Activated CD4-positive, alpha-beta T cell treated with anti-CD3 and anti-CD28 coated beads for 36 hours (primary cell): ENCODE measurements around the gene CHST11. TPM values are rescaled to one million over a fixed set of nuclear protein-coding genes. Genes with fewer than 3 reads are reported as not detected.

Experiments used
- ATAC-seq: fragments of 200-7000 bp; cut with Tn5 transposase; one replicate; pipeline ENCODE4 v1.10.0; 2021; ENCODE audit warnings: mild to moderate bottlenecking, moderate library complexity
- CTCF ChIA-PET: fragments of 350-600 bp; sonication (Branson Sonifier 250); formaldehyde crosslinking; loops from one replicate; lab custom pipeline; 2021; ENCODE audit warnings: antibody characterized with exemption; lab: Charles Lee
- POLR2A ChIA-PET: fragments of 350-600 bp; sonication (Branson Sonifier 250); formaldehyde crosslinking; loops from one replicate; lab custom pipeline; 2021; ENCODE audit warnings: antibody characterized with exemption, inconsistent platforms; lab: Charles Lee
- DNase-seq: peaks from one replicate; pipeline ENCODE4 v3.0.0-alpha.2; 2020
- H3K27ac Mint-ChIP-seq: one replicate; pipeline ENCODE4 v1.8.0; 2021; ENCODE audit warnings: mixed read lengths
- H3K27me3 Mint-ChIP-seq: one replicate; pipeline ENCODE4 v1.8.0; 2021; ENCODE audit warnings: mixed read lengths
- H3K36me3 Mint-ChIP-seq: one replicate; pipeline ENCODE4 v1.8.0; 2021; ENCODE audit warnings: low read depth, mixed read lengths
- H3K4me1 Mint-ChIP-seq: one replicate; pipeline ENCODE4 v1.8.0; 2021; ENCODE audit warnings: mixed read lengths
- H3K4me3 Mint-ChIP-seq: one replicate; pipeline ENCODE4 v1.8.0; 2021; ENCODE audit warnings: mild to moderate bottlenecking, moderate library complexity, mixed read lengths
- H3K9me3 Mint-ChIP-seq: one replicate; pipeline ENCODE4 v1.8.0; 2021; ENCODE audit warnings: low read depth, mixed read lengths
- intact Hi-C, 2 experiments: fragments of 100-400 bp; cut with DNase I in 1 of 2; cut with micrococcal nuclease in 1 of 2; formaldehyde crosslinking; loops; one replicate each; pipeline versions ENCODE4 v1.14.2 to v1.15.1; 2022 to 2024; cut with DNase I, micrococcal nuclease
- total RNA-seq, 2 experiments: library from RNA; stranded (reverse); gene quantifications; one replicate each; pipeline ENCODE4 v1.2.3, GENCODE V29; 2021

The CHST11 gene
- total RNA-seq = 10 to 100 TPM; 33.3 to 33.6 TPM

DNA sequence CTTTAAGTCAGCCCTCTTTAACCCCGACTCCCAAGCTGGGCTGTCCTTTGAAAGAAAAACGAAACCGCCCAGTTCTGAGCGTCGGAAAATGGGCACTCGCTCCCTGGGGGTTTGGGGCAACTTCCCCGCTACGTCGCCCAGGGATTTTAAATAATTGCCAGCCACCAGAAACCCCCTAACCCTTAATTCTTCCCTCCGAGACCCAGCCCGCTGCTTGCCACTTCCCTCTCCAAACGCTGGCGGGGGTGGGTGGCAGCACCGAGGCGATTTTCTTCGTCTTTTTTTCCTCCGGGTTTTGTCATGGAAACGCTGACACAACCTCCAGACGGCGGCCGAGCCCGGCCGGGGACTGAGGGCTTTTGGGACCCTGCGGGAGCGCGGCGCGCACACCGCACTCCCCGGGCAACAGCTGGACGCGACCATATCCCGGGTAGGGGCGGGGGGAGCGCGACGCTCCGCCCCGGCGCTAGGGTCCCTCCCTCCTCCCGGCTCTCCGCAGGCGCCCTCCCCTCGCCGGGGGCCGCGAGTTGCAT lies at the start of gene CHST11:
Gene CHST11 (plus strand): TSS at position 532 of the 533 bp plus-strand sequence.
- Mint-ChIP-seq H3K4me3 (peak within 1 kb of the TSS; percentile 91), H3K4me1 (peaks cover 35% of the 10 kb centered on the region), H3K36me3 (no peaks in the 10 kb centered on the region), H3K27ac (peak within 1 kb of the TSS; percentile 97), H3K27me3 (no peaks in the 10 kb centered on the region), H3K9me3 (no peaks in the 10 kb centered on the region)
- intact Hi-C loops = loop anchor here (1.0 to 5.0 kb wide), 13 partner anchors 42 to 650 kb away; partner anchors contain the start of genes SLC41A2 (in 2 of the 2), NT5DC3 (in 1 of the 2) and WASHC4 (in 1 of the 2)
- ChIA-PET POLR2A (no interaction called here), CTCF (interaction anchor here (0.6 to 1.4 kb wide), 10 partner anchors 10 to 289 kb away, joined by 3 to 5 read pairs (median 3); no protein-coding TSS in a partner anchor)
- ATAC-seq (peak; percentile 76), DNase-seq (peak; percentile 88)

DNA sequence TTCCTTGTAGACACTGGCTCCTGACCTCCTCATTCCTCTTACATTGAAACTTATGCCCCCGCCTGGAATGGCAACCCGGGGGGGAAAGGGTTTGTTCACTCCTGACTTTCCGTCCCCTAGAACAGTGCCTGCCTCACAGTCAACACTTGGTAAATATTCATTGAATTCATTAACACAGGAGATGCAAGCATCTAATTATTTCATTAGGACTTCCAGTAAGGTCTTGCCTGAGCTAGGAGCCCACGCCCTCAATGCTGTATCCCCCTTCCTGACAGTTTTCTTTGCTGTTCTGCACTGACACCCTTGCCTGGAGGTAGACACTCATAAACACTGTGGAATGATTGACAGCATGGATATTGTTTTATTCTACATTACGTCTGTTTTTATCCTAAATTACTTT lies 49.3 kb upstream of the CHST11 start:
- no peak overlapping the region for H3K4me3 Mint-ChIP-seq
- no peaks in the 10 kb centered on the region for H3K9me3 Mint-ChIP-seq
- ATAC-seq = no peak
- H3K4me1 Mint-ChIP-seq = peaks cover 8% of the 10 kb centered on the region
- no peaks in the 10 kb centered on the region for H3K27me3 Mint-ChIP-seq
- H3K27ac Mint-ChIP-seq = no peak overlapping the region
- ChIA-PET POLR2A (interaction anchor here (0.6 kb wide), 1 partner anchor 91 kb away, joined by 3 read pairs; no protein-coding TSS in a partner anchor), CTCF (interaction anchor here (1.1 kb wide), 1 partner anchor 87 kb away, joined by 3 read pairs; no protein-coding TSS in a partner anchor)
- H3K36me3 Mint-ChIP-seq = no peaks in the 10 kb centered on the region
- DNase-seq = no peak
- intact Hi-C loops = no loop called here

GRCh38 chr12:104407922-104408321 lies 48.8 kb upstream of the CHST11 start:
- H3K36me3 Mint-ChIP-seq = no peaks in the 10 kb centered on the region
- POLR2A ChIA-PET = interaction anchor here (0.6 kb wide), 1 partner anchor 90 kb away, joined by 3 read pairs; no protein-coding TSS in a partner anchor
- no peaks in the 10 kb centered on the region for H3K9me3 Mint-ChIP-seq
- ATAC-seq (no peak), DNase-seq (no peak)
- H3K4me3 Mint-ChIP-seq = no peak overlapping the region
- peaks cover 12% of the 10 kb centered on the region for H3K4me1 Mint-ChIP-seq
- intact Hi-C loops = no loop called here
- CTCF ChIA-PET = no interaction called here
- no peaks in the 10 kb centered on the region for H3K27me3 Mint-ChIP-seq
- no peak overlapping the region for H3K27ac Mint-ChIP-seq

- Mint-ChIP-seq H3K27ac (no peak overlapping the region), H3K36me3 (no peaks in the 10 kb centered on the region), H3K4me1 (peaks cover 12% of the 10 kb centered on the region), H3K4me3 (no peak overlapping the region), H3K27me3 (no peaks in the 10 kb centered on the region), H3K9me3 (no peaks in the 10 kb centered on the region)
- POLR2A ChIA-PET = no interaction called here
- DNase-seq (no peak), ATAC-seq (no peak)
- CTCF ChIA-PET = interaction anchor here (0.6 to 1.1 kb wide), 2 partner anchors 34 to 154 kb away, joined by 3 read pairs; no protein-coding TSS in a partner anchor
- intact Hi-C loops = no loop called here
These were observed 46.4 kb upstream of the CHST11 start for GRCh38 chr12:104410326-104410725.

DNA sequence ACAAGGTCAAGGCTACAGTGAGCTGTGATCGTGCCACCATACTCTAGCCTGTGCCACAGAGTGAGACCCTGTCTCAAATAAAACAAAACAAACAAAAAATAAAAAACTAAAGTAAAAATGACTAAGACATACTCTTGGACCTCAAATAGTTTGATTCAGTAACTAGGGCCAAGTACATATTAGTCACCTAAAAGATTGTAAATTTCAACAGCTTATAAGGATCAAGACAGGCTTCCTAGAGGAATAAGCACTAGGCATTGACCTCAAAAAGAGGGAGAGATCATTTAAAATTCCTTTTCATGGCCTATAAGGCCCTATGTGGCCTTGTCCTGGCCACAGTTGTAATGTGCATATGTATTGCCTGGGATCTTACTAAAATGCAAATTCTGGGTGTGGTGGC lies 46.0 kb upstream of the CHST11 start:
- Mint-ChIP-seq H3K9me3 (no peaks in the 10 kb centered on the region), H3K4me1 (peaks cover 12% of the 10 kb centered on the region), H3K4me3 (no peak overlapping the region), H3K27ac (no peak overlapping the region), H3K27me3 (no peaks in the 10 kb centered on the region), H3K36me3 (no peaks in the 10 kb centered on the region)
- no peak for ATAC-seq
- CTCF ChIA-PET = interaction anchor here (1.1 kb wide), 2 partner anchors 10 to 33 kb away, joined by 3 read pairs; no protein-coding TSS in a partner anchor
- POLR2A ChIA-PET = no interaction called here
- intact Hi-C loops = no loop called here
- DNase-seq = no peak

DNA sequence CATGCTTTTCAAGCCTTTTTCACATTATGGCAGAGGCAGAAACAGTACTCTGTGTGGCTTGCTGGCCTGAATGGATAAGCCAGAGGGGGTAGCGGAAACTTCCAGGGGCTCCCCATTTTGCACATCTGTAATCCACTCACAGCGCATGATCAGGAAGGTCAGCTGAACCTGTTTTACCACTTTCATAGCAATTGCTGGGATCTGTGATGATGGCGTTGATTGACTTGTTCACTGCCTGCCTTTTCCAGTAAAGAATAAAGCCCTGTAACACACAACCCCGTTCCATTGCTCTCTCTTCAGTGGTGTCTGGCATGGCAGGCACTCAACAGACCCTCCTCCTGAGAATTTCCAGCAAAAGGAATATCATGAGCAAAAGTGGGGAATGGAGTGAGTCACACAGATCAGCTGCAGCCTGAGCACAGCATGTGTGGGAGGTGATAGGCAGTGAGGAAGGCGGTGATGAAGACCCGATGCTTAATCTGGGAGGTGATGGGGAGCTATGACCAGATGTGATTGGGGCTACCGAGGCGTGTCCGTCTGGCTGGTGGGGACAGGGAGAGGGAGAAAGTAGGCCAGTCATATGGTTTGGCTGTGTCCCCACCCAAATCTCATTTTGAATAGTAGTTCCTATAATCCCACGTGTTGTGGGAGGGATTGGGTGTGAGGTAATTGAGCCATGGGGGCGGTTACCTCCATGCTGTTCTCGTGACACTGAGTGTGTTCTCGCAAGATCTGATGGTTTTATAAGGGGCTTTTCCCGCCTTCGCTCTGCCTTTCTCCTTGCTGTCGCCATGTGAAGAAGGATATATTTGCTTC lies 44.7 kb upstream of the CHST11 start:
- ATAC-seq = no peak
- Mint-ChIP-seq H3K27me3 (no peaks in the 10 kb centered on the region), H3K9me3 (no peaks in the 10 kb centered on the region), H3K4me3 (no peak overlapping the region), H3K36me3 (no peaks in the 10 kb centered on the region), H3K4me1 (peaks cover 12% of the 10 kb centered on the region), H3K27ac (no peak overlapping the region)
- DNase-seq = no peak
- POLR2A ChIA-PET = no interaction called here
- CTCF ChIA-PET = interaction anchor here (1.1 kb wide), 2 partner anchors 9 to 40 kb away, joined by 3 read pairs; no protein-coding TSS in a partner anchor
- intact Hi-C loops = no loop called here

- DNase-seq (no peak), ATAC-seq (no peak)
- Mint-ChIP-seq H3K27me3 (no peaks in the 10 kb centered on the region), H3K4me3 (no peak overlapping the region), H3K36me3 (no peaks in the 10 kb centered on the region), H3K27ac (no peak overlapping the region), H3K4me1 (peaks cover 12% of the 10 kb centered on the region), H3K9me3 (no peaks in the 10 kb centered on the region)
- POLR2A ChIA-PET = no interaction called here
- intact Hi-C loops = no loop called here
- CTCF ChIA-PET = interaction anchor here (0.8 to 1.1 kb wide), 2 partner anchors 25 to 40 kb away, joined by 3 read pairs; no protein-coding TSS in a partner anchor
These were observed 44.1 kb upstream of the CHST11 start for GRCh38 chr12:104412681-104413080.

- peaks cover 12% of the 10 kb centered on the region for H3K4me1 Mint-ChIP-seq
- no peak overlapping the region for H3K4me3 Mint-ChIP-seq
- intact Hi-C loops = no loop called here
- ChIA-PET POLR2A (no interaction called here), CTCF (interaction anchor here (0.8 to 1.1 kb wide), 2 partner anchors 25 to 39 kb away, joined by 3 read pairs; no protein-coding TSS in a partner anchor)
- no peaks in the 10 kb centered on the region for H3K36me3 Mint-ChIP-seq
- ATAC-seq (no peak), DNase-seq (no peak)
- no peaks in the 10 kb centered on the region for H3K9me3 Mint-ChIP-seq
- H3K27me3 Mint-ChIP-seq = no peaks in the 10 kb centered on the region
- H3K27ac Mint-ChIP-seq = no peak overlapping the region
These were observed 43.4 kb upstream of the CHST11 start for GRCh38 chr12:104413330-104413729.

DNA sequence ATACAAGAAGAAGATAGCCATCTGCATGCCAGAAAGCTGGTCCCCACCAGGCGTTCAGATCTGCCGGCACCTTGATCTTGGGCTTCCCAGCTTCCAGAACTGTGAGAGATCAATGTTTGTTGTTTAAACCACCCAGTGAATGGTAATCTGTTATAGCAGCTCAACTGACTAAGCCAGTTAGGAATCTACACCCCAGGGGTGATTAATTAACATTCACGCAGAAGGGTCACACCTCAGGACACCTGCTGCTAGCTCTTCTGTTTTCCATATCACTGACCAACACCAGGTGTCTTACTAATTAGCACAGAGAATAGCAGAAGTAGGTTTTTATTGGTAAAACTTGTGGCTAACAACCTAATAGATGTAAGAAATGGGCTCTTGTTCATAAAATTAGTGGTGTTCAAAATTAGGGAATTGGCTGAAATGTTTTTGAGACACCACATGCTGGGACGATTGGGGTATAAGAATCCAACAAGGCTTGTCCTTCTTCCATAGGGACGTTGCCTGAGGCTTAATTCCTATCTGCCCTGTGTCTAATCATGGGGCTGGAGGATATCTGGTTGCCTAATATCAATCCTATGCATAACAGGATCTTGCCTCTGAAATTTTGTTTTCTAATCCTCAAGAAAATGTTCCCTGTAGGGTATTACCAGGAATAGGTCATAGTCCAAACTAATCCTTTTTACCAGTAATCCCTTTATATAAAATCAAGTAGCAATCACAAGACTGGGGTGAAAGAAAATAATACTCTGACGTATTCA lies 42.0 kb upstream of the CHST11 start:
- ATAC-seq (no peak), DNase-seq (no peak)
- ChIA-PET CTCF (no interaction called here), POLR2A (no interaction called here)
- Mint-ChIP-seq H3K4me1 (peaks cover 12% of the 10 kb centered on the region), H3K4me3 (no peak overlapping the region), H3K36me3 (no peaks in the 10 kb centered on the region), H3K27me3 (no peaks in the 10 kb centered on the region), H3K9me3 (no peaks in the 10 kb centered on the region), H3K27ac (no peak overlapping the region)
- intact Hi-C loops = no loop called here

DNA sequence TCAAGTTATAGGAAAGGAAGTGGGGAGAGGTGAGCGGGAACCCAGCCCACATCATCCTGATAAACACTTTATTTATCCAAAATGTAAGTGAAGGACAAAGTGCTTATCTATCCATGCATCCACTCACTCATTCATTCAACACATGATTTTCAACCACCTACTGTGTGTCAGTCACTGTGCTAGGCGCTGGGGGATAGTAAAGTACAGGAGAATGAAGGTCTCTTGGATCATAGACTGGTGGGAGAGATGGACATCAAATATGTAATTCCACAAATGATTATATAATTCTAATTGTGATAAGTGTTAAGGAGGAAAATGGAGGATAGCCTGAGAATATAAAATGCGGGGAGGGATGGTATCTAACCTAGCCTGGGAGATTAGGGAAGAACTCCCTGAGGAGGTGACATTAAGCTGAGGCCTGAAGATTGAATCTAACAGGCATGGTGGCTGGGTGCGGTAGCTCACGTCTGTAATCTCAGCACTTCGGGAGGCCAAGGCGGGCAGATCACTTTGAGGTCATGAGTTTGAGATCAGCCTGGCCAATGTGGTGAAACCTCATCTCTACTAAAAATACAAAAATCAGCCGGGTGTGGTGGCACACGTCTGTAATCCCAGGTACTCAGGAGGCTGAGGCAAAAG lies 41.3 kb upstream of the CHST11 start:
- CTCF ChIA-PET = interaction anchor here (0.6 kb wide), 1 partner anchor 197 kb away, joined by 5 read pairs; no protein-coding TSS in a partner anchor

More for the DNA sequence above, 41.3 kb upstream of the CHST11 start:
- no peak overlapping the region for H3K4me3 Mint-ChIP-seq
- no peaks in the 10 kb centered on the region for H3K27me3 Mint-ChIP-seq
- no peak for ATAC-seq
- POLR2A ChIA-PET = no interaction called here
- peaks cover 12% of the 10 kb centered on the region for H3K4me1 Mint-ChIP-seq
- intact Hi-C loops = no loop called here
- no peaks in the 10 kb centered on the region for H3K36me3 Mint-ChIP-seq
- H3K9me3 Mint-ChIP-seq = no peaks in the 10 kb centered on the region
- no peak overlapping the region for H3K27ac Mint-ChIP-seq
- DNase-seq = no peak
